Upper lobe of left lung (tissue), 4 donors: ENCODE results near the gene MB.

Experiments used
- POLR2AphosphoS5 ChIP-seq, 2 donors: sonication (generic); formaldehyde crosslinking; IDR thresholded peaks; one replicate each; pipeline ENCODE4 v1.5.1; 2017; ENCODE audit warnings: antibody characterized with exemption in 2 of 2
- TF ChIP-seq, protein P1 (sequence below), 6 experiments: fragments of 450-650 bp in 4 of 6; fragments of 200-600 bp in 2 of 6; sonication (generic) in 2 of 6; IDR thresholded peaks; one replicate each; pipeline ENCODE4 v1.5.1; 2016 to 2019; ENCODE audit warnings: antibody characterized with exemption in 6 of 6

DNA sequence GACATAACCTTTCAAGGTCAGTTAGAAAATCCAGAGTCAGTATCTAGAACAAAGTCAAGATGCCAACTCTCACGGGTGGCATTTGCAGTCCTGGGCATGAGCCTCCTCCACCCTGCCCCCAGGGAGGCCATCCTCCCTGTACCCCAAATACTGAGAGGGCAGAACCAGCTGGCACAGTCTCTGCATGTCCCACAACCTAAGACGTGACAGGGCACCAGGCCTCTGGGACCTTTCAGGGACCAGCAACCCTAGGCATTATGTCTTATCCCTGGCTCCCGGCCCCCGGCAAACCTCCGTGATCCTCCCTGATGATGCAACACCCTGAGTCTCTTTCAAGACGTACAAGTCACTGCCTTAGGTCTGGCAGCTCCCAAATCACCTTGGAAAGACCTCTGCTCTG, 2.0 kb downstream of the MB start:
- TF ChIP-seq, protein P1, sequence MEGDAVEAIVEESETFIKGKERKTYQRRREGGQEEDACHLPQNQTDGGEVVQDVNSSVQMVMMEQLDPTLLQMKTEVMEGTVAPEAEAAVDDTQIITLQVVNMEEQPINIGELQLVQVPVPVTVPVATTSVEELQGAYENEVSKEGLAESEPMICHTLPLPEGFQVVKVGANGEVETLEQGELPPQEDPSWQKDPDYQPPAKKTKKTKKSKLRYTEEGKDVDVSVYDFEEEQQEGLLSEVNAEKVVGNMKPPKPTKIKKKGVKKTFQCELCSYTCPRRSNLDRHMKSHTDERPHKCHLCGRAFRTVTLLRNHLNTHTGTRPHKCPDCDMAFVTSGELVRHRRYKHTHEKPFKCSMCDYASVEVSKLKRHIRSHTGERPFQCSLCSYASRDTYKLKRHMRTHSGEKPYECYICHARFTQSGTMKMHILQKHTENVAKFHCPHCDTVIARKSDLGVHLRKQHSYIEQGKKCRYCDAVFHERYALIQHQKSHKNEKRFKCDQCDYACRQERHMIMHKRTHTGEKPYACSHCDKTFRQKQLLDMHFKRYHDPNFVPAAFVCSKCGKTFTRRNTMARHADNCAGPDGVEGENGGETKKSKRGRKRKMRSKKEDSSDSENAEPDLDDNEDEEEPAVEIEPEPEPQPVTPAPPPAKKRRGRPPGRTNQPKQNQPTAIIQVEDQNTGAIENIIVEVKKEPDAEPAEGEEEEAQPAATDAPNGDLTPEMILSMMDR (IDR thresholded peaks at IDR 0.05) = no peak
- no peak for TF ChIP-seq POLR2AphosphoS5 (IDR thresholded peaks at IDR 0.05)
